Measurements from ENCODE around the gene ACOXL. TPM values are rescaled to one million over a fixed set of nuclear protein-coding genes. Genes with fewer than 3 reads are reported as not detected.

The ACOXL gene
- polyA plus RNA-seq, 3 donors from 2014 or later, result not detected

Other genes starting within 250 kb of the ACOXL start
- gene RGPD6, start 155.4 kb upstream of the ACOXL start, polyA plus RNA-seq, result 1 to 10 TPM in 2 of 3 donors, not detected in 1; 1.5 to 3.8 TPM
- 1 to 10 TPM in 1 of 3 donors, under 1 TPM in 2; 0.30 to 1.2 (median 0.35) TPM for gene BUB1, start 54.5 kb upstream of the ACOXL start, polyA plus RNA-seq